B cell (primary cell): ENCODE results near the gene TRIO. TPM values are rescaled to one million over a fixed set of nuclear protein-coding genes. Genes with fewer than 3 reads are reported as not detected.

ENCODE experiments used
- ATAC-seq: fragments of 200-7000 bp; cut with Tn5 transposase; one replicate; pipeline ENCODE4 v1.10.0; 2021; ENCODE audit warnings: low read depth, mild to moderate bottlenecking, moderate number of reproducible peaks, moderate library complexity
- CTCF ChIA-PET: fragments of 350-600 bp; sonication (Branson Sonifier 250); formaldehyde crosslinking; loops from one replicate; lab custom pipeline; 2021; ENCODE audit warnings: antibody characterized with exemption, inconsistent platforms; lab: Charles Lee
- POLR2A ChIA-PET: fragments of 350-600 bp; sonication (Branson Sonifier 250); formaldehyde crosslinking; loops from one replicate; lab custom pipeline; 2021; ENCODE audit warnings: antibody characterized with exemption; lab: Charles Lee
- DNase-seq: peaks from one replicate; pipeline ENCODE4 v3.0.0; 2013
- H2AFZ ChIP-seq: 2 replicates; pipeline ENCODE4 v1.6.1; 2012; ENCODE audit warnings: mild to moderate bottlenecking, low read depth, low read length; ENCODE audit not compliant: insufficient read depth, poor library complexity, severe bottlenecking
- H3K27ac ChIP-seq, 2 donors: 1 replicate in 1 of 2; 2 replicates in 1 of 2; pipeline ENCODE4 v1.5.1; 2012 to 2013; ENCODE audit warnings: low read length in 2 of 2, mild to moderate bottlenecking in 2 of 2, moderate library complexity in 1 of 2
- H3K27me3 ChIP-seq, 4 experiments: fragments of 200-600 bp in 1 of 4; sonication (generic) in 1 of 4; replicated peaks in 1 of 4; 1 replicate in 2 of 4; 2 replicates in 2 of 4; pipeline versions ENCODE4 v1.6.1 to v1.7.0; 2013 to 2016; ENCODE audit warnings: low read length in 3 of 4, mild to moderate bottlenecking in 2 of 4, mixed read lengths in 1 of 4, moderate library complexity in 1 of 4; ENCODE audit not compliant: insufficient read depth in 4 of 4, control insufficient read depth in 3 of 4; ENCODE audit errors: control extremely low read depth in 1 of 4
- H3K36me3 ChIP-seq, 2 experiments: replicated peaks in 1 of 2; 1 replicate in 1 of 2; 2 replicates in 1 of 2; pipeline versions ENCODE4 v1.6.1 to v1.7.1; 2013; ENCODE audit warnings: low read length in 1 of 2; ENCODE audit not compliant: insufficient read depth in 2 of 2, control insufficient read depth in 1 of 2; ENCODE audit errors: control extremely low read depth in 1 of 2, extremely low read depth in 1 of 2
- H3K4me1 ChIP-seq, 2 donors: fragments of 200-600 bp in 1 of 2; sonication (generic) in 1 of 2; 1 replicate in 1 of 2; 2 replicates in 1 of 2; pipeline versions ENCODE4 v1.5.1 to v1.6.1; 2013 to 2017; ENCODE audit warnings: low read length in 2 of 2; ENCODE audit not compliant: control insufficient read depth in 2 of 2, insufficient read depth in 2 of 2
- H3K4me2 ChIP-seq: replicated peaks from 2 replicates; pipeline ENCODE3; 2012; ENCODE audit warnings: mild to moderate bottlenecking, low read depth, low read length; ENCODE audit not compliant: poor library complexity, severe bottlenecking
- H3K4me3 ChIP-seq, 5 experiments: fragments of 200-600 bp in 1 of 5; sonication (generic) in 1 of 5; 1 replicate in 3 of 5; 2 replicates in 2 of 5; pipeline versions ENCODE4 v1.5.1 to v1.7.0; 2011 to 2016; ENCODE audit warnings: low read length in 4 of 5, mild to moderate bottlenecking in 4 of 5, low read depth in 2 of 5, control low read depth in 1 of 5, moderate library complexity in 1 of 5; ENCODE audit not compliant: insufficient read depth in 1 of 5; ENCODE audit errors: control extremely low read depth in 1 of 5, extremely low read depth in 1 of 5
- H3K79me2 ChIP-seq: fragments of 200-600 bp; sonication (generic); one replicate; pipeline ENCODE4 v1.6.0; 2016; ENCODE audit warnings: low read length; ENCODE audit not compliant: control insufficient read depth, insufficient read depth
- H3K9ac ChIP-seq: fragments of 200-600 bp; sonication (generic); 2 replicates; pipeline ENCODE4 v1.6.1; 2017; ENCODE audit warnings: mild to moderate bottlenecking, low read length, moderate library complexity
- H3K9me3 ChIP-seq, 3 donors: one replicate each; pipeline versions ENCODE4 v1.6.1 to v1.7.1; 2013; ENCODE audit warnings: low read length in 2 of 3; ENCODE audit not compliant: control insufficient read depth in 2 of 3, insufficient read depth in 1 of 3; ENCODE audit errors: control extremely low read depth in 1 of 3
- H4K20me1 ChIP-seq: 2 replicates; pipeline ENCODE4 v1.6.0; 2012; ENCODE audit warnings: mild to moderate bottlenecking, low read length; ENCODE audit not compliant: insufficient read depth, control insufficient read depth, poor library complexity, severe bottlenecking
- H3K27ac Mint-ChIP-seq: one replicate; pipeline ENCODE4 v1.8.0; 2021; ENCODE audit warnings: mixed read lengths
- H3K27me3 Mint-ChIP-seq: one replicate; pipeline ENCODE4 v1.8.0; 2021; ENCODE audit warnings: mixed read lengths
- H3K4me1 Mint-ChIP-seq: one replicate; pipeline ENCODE4 v1.8.0; 2021; ENCODE audit warnings: mixed read lengths
- H3K4me3 Mint-ChIP-seq: one replicate; pipeline ENCODE4 v1.8.0; 2021; ENCODE audit warnings: mixed read lengths
- H3K9me3 Mint-ChIP-seq: one replicate; pipeline ENCODE4 v1.8.0; 2022; ENCODE audit warnings: mixed read lengths; ENCODE audit not compliant: insufficient read depth
- EZH2 ChIP-seq: IDR thresholded peaks from 2 replicates; pipeline ENCODE4 v1.6.1; 2012; ENCODE audit warnings: borderline replicate concordance, low read depth, mild to moderate bottlenecking, moderate library complexity, low read length; ENCODE audit not compliant: insufficient read depth, poor library complexity, severe bottlenecking
- WGBS: methylation state at CpG from one replicate; pipeline ENCODE4 v1.1.5; 2013; ENCODE audit warnings: missing lambda C conversion rate; ENCODE audit not compliant: insufficient coverage; 5-methylcytosine and 5-hydroxymethylcytosine counted together
- intact Hi-C: fragments of 100-400 bp; cut with micrococcal nuclease; formaldehyde crosslinking; loops from one replicate; pipeline ENCODE4 v1.10.0; 2022
- polyA plus RNA-seq: library from polyadenylated mRNA; depleted of rRNA; stranded (reverse); fragments of >200 nt; gene quantifications from 2 replicates; pipeline ENCODE4 v1.2.3, GENCODE V29; 2012
- total RNA-seq, 2 donors: library from RNA; stranded (reverse); fragments of 120-200 nt in 1 of 2; gene quantifications; 1 replicate in 1 of 2; 2 replicates in 1 of 2; pipeline versions ENCODE4 v1.2.3 to v1.2.4, GENCODE V29; 2013 to 2022
- TF ChIP-seq, protein P1 (sequence below): fragments of 200-600 bp; IDR thresholded peaks from one replicate; pipeline ENCODE4 v1.8.0; 2022; ENCODE audit warnings: antibody characterized with exemption, mild to moderate bottlenecking

TRIO gene
- total and polyA plus RNA-seq, 2 donors (not counting 1 experiment from before 2014, with no cell fraction given): 90.5 to 479 TPM

DNA sequence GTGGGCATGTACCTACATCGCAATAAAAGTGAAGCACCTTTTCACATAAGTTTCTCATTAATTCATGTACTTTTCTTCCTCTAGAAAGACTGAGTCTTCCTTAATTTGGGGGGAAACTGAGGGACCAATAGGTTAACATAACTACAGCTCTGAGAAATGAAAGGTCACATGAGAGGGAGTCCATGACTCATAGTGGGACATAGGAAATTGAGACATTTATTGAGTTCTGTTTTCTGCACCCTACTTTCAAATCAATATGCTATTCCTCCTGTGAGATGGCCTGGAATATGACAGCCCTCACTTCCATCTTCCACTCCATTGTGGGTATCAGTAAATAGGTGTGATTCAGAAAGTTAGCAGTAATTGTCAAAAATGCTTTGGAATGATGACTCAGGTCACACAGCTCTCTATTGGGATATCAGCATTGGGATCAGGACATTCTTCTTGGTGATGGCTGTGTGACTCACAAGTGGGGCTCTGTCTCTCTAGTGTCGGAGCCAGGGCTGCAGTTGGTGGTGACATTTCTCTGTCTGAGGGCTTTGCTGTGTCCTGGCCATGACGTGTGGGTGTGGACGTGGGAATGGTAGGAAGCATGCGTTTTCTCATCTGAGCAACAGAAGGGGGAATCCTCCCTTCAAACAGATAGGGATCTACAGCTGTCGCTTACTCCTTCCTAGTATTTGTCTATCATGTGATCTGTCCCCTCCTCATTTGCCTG, 125.0 kb downstream of the TRIO start:
- no peaks in the 10 kb centered on the region for H3K9me3 ChIP-seq
- H3K9me3 Mint-ChIP-seq: no peaks in the 10 kb centered on the region
- H2AFZ ChIP-seq: no peak overlapping the region
- H3K79me2 ChIP-seq: peaks cover 88% of the 10 kb centered on the region
- DNase-seq (no peak), ATAC-seq (no peak)
- H3K27me3 Mint-ChIP-seq: no peaks in the 10 kb centered on the region
- no peak overlapping the region for H3K4me2 ChIP-seq
- no peak overlapping the region for H3K9ac ChIP-seq
- 94% methylated on average over 3 of the region's 6 CpGs for WGBS
- H3K27ac Mint-ChIP-seq: peak overlapping the region; percentile 33
- TF ChIP-seq, protein P1, sequence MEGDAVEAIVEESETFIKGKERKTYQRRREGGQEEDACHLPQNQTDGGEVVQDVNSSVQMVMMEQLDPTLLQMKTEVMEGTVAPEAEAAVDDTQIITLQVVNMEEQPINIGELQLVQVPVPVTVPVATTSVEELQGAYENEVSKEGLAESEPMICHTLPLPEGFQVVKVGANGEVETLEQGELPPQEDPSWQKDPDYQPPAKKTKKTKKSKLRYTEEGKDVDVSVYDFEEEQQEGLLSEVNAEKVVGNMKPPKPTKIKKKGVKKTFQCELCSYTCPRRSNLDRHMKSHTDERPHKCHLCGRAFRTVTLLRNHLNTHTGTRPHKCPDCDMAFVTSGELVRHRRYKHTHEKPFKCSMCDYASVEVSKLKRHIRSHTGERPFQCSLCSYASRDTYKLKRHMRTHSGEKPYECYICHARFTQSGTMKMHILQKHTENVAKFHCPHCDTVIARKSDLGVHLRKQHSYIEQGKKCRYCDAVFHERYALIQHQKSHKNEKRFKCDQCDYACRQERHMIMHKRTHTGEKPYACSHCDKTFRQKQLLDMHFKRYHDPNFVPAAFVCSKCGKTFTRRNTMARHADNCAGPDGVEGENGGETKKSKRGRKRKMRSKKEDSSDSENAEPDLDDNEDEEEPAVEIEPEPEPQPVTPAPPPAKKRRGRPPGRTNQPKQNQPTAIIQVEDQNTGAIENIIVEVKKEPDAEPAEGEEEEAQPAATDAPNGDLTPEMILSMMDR: no peak
- no peak for TF ChIP-seq EZH2
- intact Hi-C loops: no loop called here
- ChIA-PET CTCF (interaction anchor here (0.7 to 6.4 kb wide), 8 partner anchors 9 to 158 kb away, joined by 3 to 93 read pairs (median 24); partner anchors contain the start of gene TRIO), POLR2A (no interaction called here)
- H3K4me3 Mint-ChIP-seq: no peak overlapping the region
- peaks cover 0 to 16% of the 10 kb centered on the region in 2 experiments for H3K36me3 ChIP-seq
- H3K4me1 ChIP-seq: peaks cover 15 to 21% of the 10 kb centered on the region in 2 donors
- no peaks in the 10 kb centered on the region for H3K27me3 ChIP-seq
- H3K4me1 Mint-ChIP-seq: peaks cover 69% of the 10 kb centered on the region
- no peak overlapping the region for H3K4me3 ChIP-seq
- H3K27ac ChIP-seq: no peak overlapping the region
- peaks cover 55% of the 10 kb centered on the region for H4K20me1 ChIP-seq

DNA sequence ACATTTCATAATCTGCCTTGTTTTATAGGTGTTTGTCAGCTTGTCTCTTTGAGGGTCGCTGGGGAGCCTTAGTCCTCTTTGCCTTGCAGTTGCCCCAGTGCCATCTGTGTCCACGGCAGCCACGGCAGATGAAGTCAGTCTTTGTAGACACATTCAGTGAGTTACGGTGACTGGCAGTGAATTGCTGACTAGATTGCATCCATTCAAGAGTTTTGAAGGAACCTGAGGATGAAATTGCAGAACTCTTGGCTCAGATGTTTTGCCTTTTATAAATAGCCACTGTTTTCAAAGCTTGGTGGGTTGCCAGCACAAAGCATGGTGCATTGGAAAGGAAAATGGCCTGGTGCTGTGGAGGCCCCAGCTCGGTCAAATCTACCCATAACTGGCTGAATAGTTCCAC, 125.6 kb downstream of the TRIO start:
- H3K27me3 ChIP-seq: no peaks in the 10 kb centered on the region
- no peak for TF ChIP-seq EZH2
- TF ChIP-seq, protein P1: no peak
- intact Hi-C loops: no loop called here
- H3K4me2 ChIP-seq: no peak overlapping the region
- DNase-seq: no peak
- Mint-ChIP-seq H3K27me3 (no peaks in the 10 kb centered on the region), H3K4me3 (no peak overlapping the region), H3K4me1 (peaks cover 66% of the 10 kb centered on the region), H3K9me3 (no peaks in the 10 kb centered on the region), H3K27ac (peak overlapping the region; percentile 28)
- peaks cover 12 to 18% of the 10 kb centered on the region in 2 donors for H3K4me1 ChIP-seq
- peaks cover 60% of the 10 kb centered on the region for H4K20me1 ChIP-seq
- no peaks in the 10 kb centered on the region for H3K9me3 ChIP-seq
- no peak overlapping the region for H3K4me3 ChIP-seq
- H3K79me2 ChIP-seq: peaks cover 91% of the 10 kb centered on the region
- ChIA-PET POLR2A (no interaction called here), CTCF (interaction anchor here (1.0 to 6.4 kb wide), 11 partner anchors 10 to 282 kb away, joined by 3 to 93 read pairs (median 22); partner anchors contain the start of gene TRIO)
- H2AFZ ChIP-seq: no peak overlapping the region
- H3K36me3 ChIP-seq: peaks cover 0 to 18% of the 10 kb centered on the region in 2 experiments
- no peak overlapping the region for H3K9ac ChIP-seq
- 95% methylated on average over 5 of the region's 5 CpGs for WGBS
- no peak for ATAC-seq
- H3K27ac ChIP-seq: no peak overlapping the region
